Activated CD4-positive, alpha-beta T cell treated with anti-CD3 and anti-CD28 coated beads, Interleukin-2, Interleukin-6, amounts not matched to agents 100 ng/mL and 50 ng/mL, durations not matched to agents 16 hours and 8 hours (primary cell): ENCODE results near the gene DRGX.
A peak's percentile ranks its signal among the peaks of the same experiment; 100 is the strongest.

Source experiments
- DNase-seq: peaks from one replicate; pipeline ENCODE4 v3.0.0-alpha.2; 2020

Gene DRGX

DNA sequence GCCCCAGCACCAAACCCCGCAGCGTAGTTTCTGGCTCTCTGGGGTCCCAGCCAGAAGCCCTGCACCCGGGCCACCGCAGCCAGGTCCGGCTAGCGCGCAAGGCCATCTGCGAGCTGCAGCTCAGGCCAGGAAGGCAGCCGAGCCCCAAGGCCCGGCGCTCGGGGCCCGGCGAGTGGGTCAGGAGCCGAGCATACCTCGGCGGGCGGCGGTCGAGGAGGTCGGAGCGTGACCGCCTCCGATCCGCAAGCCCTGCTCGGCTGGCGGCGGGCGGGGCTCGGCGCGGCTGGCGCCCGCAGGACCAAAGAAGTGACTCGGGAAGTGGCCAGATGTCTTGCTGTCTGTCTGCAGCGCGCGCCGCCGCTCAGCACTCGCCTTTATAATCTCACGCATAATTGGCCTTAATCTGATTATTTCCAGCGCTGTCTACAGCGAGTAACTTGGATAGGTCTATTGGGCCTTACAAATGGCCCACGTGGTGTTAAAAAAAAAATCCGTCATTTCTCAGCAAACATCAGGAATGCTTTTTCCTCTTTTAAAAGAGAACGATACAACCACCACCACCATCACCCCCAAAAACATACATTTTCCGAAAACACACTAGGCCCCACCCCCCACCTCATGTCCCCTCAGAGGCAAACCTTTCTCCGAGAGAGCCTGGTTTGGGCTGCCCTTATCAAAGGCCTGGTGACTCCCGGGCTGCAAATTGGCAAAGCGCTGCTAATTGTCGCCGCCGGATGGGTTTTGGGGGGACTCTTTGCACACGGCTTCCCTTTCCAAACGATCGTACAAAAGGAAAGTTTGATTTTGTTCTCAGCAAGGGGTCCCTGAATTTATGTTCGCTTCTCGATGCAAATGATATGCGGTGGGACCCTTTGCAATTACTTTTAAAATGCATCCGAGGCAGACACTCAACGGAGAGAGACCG lies at the start of gene DRGX:
DRGX (minus strand) TSS at position 349 of the 925 bp plus-strand sequence. CDS start 649 bp downstream, outside the sequence.
- DNase-seq: no peak

DNA sequence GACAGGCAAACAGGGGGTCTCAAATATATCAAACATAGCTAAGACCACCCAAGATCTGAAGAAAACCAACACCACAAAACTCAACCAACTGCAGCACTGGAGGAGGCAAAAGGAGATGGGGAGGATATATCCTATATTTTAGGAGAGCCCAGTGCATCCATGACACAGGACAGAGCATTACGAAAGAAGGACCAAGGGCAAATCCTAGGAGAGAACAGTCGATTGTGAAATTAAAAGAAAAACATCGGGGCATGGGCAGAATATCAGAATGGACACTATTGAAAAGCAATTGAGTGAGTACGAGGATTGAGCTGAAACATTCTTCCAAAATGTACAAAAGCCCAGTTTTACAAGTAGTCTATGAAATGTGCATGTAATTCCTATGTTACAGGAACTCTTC lies 48.5 kb upstream of the DRGX start:
- DNase-seq: no peak

DNA sequence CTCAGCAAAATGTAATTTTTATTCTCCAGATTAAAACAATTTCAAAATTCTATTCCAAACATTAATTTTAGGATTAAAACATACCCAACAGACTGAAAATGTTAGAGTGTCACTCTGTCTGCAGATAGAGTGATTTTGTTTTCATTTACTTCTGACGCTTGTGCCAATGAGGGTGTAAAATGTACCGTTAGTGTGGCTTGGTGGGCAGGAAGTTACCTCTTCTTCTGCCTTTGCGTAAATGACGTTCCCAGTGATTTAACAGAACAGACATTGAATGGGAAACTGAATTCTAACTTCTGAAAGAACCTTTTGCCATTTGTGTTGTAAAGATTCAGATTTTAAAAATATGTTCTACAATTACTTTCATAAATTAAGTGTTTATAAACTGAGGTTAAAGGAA lies 47.0 kb upstream of the DRGX start:
- no peak for DNase-seq

DNA sequence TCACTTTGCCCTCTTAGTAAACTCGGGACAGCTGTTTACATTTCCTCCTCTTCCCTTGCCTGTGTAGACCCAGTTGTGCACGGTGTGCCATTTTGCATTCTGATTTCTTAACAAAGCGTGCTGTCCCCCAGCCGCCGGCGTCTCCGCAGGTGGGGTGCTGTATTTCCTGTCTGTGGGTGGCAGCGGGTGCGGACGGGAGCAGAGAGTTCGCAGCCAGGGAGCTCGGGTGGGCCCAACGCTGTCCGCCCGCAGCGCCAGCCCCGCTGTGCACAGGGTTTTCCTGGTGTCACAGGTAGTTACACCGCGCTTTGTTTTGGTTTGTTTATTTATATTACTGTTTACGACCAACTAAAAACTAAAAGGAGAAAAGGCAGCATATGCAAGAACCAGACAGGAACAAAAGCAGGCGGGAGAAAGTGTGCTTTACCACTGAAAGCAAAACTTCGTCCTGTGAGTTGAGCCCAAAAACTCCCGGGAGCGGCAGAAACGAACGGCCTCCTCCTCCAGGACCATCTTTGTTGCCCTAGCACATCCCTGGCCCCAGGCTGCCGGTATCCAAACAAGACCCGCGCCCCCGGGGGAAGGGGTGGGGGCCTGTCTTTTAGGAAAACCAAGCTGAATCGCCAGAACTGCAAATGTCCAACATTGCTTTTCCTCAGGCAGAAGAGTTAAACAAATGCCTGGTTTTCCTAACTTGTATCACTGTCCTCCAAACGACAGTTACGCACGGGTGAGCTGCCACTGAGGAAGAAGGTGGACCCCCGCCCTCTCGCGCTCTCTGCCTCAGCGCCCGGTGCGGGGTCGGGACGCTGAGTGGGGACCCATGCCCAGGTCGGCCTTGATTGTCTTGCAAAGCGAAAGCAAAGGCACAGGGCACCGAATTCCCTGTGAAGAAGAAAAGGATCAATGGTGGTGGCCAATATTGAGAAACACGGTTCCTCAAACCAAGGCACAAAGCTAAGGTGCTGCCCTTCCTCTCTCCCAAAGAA lies 45.9 kb upstream of the DRGX start:
- DNase-seq: no peak

DNA sequence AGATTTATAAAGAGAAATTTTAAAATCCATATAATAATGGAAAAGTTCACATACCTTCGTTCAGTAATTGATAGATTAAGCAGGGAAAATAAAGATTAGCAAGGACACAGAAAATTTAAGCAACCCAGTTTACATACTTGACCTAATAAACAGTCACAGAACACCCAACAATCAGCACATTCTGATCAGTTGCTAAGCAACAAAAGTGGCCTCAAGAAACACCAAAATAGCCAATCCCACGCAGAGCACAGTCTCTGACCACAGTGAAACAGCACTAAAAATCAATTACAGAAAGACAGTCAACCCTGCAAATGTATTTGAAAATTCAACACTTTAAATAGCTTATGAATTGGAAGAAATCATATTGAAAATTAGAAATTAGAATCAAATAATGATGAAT lies 39.3 kb upstream of the DRGX start:
- no peak for DNase-seq

DNA sequence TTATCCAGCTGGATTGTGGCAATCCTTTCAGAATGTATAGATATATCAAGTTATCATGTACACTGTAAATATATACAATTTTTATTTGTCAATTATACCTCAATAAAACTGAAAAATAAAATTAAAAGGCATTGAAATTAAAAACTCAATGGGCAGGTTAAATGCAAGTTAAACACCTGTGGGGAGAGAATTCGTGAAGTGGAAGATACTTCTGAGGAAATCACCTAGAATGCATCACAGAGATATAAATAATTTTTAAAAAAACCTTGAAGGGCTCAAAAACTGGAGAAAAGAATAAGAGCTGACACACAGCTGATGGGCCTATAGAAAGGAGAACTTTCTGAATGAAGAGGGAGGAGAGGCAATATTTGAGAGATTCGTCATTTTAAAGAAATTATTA lies 37.2 kb upstream of the DRGX start:
- no peak for DNase-seq

DNA sequence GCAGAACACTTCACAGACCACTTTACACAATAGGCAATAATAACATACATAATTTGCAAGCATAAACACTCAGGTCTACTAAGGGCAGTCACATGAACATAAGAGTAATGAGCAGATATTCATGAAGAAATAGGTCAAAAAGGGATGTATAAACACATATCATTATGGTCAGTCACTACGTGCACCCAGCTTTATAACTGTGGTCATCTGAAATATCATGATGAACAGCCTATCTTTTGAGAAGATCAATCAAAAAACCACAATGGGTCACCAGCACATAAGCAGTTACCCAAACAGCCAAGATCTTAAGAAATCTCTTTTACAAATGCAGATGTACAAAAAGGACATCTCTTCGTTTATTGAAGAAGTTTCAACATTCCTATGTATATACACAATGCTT lies 35.5 kb upstream of the DRGX start:
- DNase-seq: no peak

DNA sequence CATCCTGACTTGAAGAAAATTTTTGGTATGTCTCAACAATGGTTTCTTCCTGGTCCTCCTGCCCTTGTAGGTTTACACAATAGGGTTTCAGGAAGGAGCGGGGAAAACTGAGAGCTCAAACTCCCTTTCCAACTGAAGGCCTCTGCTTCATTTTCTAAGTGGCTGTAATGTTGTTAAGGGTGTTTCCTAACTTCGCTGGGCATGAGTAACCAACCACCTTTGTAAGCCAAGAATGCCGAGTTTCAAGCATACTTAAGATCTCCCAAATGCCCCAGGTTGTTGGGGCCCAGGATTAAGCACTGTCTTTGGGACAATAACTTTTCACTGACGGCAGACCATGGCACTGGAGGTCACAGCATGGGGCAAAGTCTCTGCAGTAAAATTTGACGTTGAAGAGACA lies 33.6 kb upstream of the DRGX start:
- DNase-seq: no peak

DNA sequence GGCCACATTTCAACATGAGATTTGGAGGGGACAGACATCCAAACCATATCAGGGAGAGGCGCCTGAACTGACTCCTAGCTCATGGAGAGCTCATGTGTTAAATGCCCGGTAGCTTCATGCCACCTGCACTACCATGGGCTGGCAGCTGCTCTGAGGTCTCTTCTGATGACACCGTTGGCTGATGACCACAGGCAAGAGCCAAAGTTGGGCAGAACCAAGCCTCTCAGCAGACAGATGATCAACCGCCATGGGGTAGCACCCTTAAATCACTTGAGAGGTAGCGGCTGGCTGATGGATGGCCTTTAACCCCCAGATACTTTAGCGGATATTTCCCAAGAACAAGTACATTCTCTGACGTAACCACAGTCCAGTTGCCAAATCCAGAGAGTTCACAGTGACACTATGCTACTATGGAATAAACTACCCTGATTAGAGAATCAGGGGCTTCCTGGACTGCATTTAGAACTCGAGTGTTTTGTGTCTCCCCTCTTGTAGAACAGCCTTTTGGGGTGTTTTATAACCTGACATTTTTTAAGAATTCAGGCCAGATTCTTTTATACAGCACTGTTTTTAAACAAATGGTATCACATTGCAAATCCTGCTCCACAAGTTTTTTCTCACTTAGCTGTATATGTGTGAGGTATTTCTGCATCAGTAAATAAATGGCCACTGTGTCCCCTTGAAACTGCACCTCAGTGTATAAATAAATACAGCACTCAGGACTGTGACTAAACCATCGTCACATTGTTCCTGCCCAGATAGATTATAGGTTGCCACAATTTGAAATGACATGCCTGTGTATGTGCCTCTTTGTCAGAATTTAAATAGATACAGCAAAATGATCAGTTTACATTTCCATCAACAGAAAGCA lies 30.8 kb upstream of the DRGX start:
- DNase-seq: no peak

DNA sequence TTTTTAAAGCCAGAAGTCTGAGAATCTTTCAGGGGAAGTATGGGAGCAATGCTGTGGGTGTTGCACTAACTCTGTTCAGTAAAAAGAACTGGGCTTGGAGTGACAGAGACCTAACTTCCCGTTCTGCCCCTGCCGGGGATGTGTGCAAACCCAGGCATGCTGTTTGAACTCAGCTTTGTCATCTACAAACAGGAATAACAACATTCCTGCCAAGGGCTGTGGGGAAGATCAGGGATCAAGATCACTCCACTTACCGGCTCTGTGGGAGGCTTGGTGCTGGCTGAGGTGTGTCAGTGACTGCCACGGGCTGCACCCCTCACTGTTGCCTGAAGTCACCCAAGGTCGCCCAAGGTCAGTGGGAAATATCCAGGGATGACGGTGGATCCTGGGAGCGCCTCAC lies 23.1 kb upstream of the DRGX start:
- DNase-seq: no peak

DNA sequence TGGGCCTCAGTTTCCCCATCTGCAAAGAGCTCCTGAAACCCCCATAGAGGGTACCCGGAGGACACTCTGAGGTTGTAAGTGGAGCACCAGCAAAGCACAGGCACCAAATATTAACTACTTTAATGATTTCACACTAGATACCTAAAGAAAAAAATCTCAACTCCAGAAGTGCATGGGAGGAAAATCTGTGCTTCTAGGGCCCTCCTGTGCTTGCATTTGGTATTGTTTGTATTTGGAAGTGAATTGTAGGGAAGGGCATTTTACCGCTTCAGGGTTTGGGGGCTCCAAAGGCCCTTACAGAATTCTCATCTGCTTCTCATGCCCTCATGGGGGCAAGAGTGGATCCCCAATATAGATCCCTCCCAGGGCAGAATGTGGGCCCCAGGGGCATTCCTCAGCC lies 22.4 kb upstream of the DRGX start:
- DNase-seq: no peak

DNA sequence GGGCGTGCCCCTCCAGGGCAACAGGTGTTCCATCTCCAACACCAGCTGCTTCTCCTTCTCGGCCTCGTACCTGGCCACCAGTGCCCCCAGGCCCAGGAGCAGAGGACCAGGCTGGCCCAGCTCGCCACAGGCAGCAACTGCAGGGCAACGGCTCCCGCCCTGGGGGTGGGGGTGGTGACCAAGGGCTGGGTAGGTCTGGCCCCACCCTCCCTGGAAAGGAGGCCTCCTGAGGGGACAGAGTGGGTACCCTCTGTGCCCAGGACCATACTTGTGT lies 22.1 kb upstream of the DRGX start:
- no peak for DNase-seq

DNA sequence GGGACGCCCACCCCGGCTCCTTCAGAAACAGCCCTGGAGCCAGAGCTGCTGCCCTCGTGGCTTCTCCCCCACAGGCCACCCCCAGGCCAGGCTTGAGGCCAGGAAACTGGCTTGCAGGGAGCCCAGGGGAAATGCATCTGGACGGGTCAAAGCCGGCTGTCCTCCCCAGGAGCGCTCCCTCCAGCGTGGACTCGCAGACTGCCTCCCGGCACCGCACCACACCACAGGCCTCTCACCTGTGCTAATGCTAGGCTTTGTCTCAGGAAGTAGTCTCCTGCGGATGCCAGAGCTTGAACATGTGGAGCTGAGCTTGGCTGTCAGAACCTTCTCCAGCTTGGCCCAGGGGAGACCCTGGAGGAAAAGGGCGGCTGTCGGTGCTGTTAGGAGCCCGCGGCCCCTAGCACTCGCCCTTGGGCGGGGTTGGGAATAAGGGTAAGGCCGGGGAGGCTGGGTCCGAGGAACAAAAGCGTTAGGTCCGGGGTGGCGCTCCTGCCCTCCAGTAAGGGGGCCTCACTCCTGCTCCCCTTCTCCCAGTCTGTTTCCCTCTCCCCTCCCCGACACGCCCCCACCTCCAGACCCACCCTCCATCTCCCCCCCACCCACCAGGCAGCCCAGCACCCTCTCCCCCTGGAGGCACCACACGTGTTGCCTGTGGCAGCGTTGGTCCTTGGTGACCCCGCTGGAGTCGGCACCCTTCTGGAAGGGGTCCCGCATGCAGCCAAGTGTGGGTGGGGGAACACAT lies 21.6 kb upstream of the DRGX start:
- no peak for DNase-seq

DNA sequence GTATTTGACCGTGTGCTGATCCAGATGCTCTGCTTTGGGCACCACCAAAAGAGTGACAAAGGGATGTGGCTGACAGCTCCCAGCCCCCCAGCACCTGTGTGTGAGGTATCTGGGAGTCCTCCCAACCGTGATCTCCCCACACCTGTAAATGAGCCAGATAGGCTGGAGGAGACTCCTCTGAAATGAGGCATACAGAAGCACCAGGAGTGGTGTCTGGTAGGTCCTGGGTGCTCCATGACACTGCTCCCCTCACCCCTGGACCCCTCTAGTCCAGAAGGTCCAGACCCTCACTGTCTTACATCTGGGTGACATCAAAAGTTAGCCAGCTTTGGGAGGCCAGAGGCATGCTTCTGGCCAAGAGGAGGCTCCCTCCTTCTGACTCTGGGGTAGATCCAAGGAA lies 20.0 kb upstream of the DRGX start:
- no peak for DNase-seq

DNA sequence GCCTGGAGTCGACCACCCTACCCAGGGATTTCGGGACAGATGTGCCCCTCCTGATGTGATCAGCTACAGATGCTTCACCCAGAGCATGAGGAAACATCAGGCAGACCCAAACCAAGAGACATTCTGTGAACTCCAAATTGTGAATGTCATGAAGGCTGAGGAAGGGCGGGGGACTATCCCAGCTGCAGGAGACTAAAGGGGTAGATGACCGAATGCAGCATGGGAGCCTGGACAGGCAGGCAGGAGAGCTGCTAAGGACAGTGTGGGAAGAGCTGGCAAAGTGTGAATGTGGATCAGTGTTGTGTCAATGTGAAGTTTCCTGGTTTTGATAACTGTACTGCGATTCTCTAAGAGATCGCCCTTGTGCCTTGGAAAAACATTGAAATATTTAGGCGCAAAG lies 19.2 kb upstream of the DRGX start:
- no peak for DNase-seq

DNA sequence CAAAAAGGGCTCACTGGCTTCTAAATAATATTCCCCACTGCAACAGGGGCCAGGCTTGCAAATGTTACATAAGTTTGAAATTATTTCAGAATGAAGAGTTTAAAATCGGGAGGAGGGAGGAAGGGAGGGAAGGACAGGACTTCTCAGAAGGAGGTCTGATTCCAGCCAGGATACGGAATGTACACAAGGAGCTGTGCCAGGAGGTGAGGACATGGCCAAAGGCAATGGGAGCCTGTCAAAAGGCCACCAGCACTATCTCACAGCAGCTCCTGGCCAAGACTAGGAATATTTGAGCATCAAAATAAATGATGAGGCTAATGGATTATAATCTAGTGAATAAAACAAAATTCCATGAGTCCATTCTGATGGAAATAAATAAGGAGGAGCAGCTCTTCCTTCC lies 18.6 kb upstream of the DRGX start:
- no peak for DNase-seq

DNA sequence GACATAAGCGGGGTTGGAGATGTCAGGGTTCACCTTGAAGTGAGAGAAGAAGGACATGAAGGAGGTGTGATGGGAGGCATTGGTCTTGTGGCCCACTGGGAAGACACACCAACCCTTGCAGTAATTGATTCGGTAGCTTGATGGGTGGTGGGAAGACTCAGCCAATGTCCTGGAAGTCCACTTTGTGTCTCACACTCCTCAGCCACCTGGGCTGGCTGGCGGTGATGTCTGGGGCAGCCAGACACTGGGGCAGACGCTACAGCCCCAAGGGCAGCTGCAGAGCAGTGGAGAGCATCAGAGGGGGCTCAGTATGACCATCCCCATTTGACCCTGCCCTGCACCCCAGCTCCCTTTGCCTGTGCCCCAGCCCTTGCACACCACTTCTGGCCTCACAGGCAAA lies 16.7 kb upstream of the DRGX start:
- no peak for DNase-seq

DNA sequence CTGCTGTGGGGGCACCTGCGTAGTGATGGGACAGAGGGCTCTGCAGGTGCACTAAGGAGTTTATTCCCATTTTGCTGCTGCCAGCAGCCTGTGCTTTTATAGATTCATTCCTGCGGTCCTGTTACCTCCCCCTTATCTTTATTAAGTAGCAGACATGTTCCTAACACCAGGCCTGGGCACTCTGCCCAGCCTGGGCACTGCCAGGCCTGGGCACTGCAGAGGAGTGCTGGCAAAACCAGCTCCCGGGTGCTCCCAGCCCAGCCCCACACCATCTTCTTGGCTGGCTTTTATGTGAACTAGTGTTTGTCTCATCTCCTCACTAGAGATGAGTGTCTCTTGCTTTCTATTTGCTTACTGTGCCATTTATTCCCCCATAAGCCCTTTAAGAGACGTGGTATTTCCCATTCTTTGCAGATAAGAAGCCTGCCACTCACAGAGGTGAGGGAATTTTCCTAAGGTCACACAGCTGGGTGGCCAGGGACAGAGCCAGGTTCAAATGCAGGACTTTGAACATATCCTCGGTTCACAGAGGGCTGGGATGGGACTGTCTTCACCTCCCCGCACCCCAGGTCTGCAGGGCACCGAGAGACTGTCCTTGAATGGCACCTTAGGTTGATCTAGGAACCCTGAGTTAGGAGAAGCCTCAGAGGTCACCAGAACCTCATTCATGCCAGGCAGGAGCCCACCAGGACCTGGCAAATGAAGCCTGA lies 14.6 kb upstream of the DRGX start:
- no peak for DNase-seq

DNA sequence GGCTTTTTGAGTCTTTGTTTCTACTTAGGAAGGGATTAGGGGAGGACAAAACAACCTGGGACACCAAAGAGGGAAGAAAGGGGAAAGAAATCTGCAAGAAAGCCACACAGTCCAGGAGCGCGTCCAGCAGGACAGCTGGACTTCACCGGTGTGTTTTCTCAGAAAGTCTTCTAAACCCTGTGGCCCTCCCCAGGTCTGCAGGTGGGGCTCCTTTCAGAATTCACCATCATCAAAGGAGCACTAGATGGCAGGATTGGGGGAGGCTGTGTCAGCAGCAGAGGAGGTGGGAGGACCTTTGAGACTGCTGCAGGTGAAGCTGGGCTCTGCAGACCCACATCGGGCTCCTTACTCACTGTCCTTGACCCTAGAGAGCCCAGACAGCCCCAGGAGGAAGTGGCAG lies 13.9 kb upstream of the DRGX start:
- DNase-seq: no peak

DNA sequence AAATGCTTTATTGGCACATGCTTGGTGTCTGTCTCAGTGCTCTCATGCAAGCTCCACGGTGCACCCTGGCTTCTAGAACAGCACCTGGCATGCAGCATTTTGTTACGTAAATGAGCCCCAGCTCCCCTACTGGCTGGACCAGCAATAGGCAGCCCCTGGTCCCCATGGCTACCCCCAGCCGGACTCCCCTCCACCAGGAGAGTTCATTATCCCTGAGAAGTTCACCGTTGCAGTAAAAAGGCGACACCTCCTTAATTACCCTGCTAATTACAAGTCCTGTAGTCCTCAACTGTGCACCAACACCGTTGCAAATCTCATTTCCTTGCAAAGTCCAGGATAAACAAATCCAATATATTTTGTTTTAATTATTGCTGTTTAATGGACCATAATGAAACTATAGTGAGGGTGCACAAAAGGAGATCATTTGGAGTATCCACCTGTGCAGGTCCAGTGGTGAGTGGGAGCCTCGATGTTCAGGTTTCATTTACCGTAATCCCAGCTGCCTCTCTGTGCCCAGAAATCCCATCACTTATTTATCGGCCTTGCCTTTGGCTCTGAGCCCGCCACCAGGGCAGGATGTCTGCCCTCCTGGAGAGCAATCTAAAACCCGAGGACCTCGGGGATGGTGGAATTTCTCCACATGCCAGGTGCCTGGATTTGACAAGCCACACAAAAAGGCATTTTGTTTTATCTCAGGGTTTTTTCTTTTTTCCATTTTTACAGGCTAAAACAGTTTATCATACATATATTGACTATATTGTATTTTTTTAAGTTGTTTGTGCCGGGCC lies 12.8 kb upstream of the DRGX start:
- peak; percentile 15 for DNase-seq
